LHCN-M2 (cell line): ENCODE measurements around the gene LRRN2. TPM values are rescaled to one million over a fixed set of nuclear protein-coding genes. Genes with fewer than 3 reads are reported as not detected.
"Not testable (repeated sequence)": the region's sequence is repeated elsewhere in the genome, so short reads cannot be mapped to it uniquely, and the experiment has no call there.

Experiments used
- DNase-seq: peaks from one replicate; pipeline ENCODE4 v3.0.0-alpha.2; 2012; ENCODE audit warnings: low read depth
- total RNA-seq: library from RNA; depleted of rRNA; stranded (reverse); fragments of >200 nt; gene quantifications from 2 replicates; pipeline ENCODE4 v1.2.3, GENCODE V29; 2014

Gene LRRN2
- total RNA-seq, 1 experiment from 2014 or later: not detected

- DNase-seq: no peak
These were observed 7.4 kb upstream of the LRRN2 start for GRCh38 chr1:204692841-204693356.

- DNase-seq: no peak
These were observed 6.8 kb upstream of the LRRN2 start for GRCh38 chr1:204692325-204692840.

GRCh38 chr1:204691328-204691730 is 5.8 kb upstream of the LRRN2 start:
- DNase-seq: not testable (repeated sequence)

- DNase-seq: no peak
These were observed 3.2 kb upstream of the LRRN2 start for GRCh38 chr1:204688776-204689175.

DNA sequence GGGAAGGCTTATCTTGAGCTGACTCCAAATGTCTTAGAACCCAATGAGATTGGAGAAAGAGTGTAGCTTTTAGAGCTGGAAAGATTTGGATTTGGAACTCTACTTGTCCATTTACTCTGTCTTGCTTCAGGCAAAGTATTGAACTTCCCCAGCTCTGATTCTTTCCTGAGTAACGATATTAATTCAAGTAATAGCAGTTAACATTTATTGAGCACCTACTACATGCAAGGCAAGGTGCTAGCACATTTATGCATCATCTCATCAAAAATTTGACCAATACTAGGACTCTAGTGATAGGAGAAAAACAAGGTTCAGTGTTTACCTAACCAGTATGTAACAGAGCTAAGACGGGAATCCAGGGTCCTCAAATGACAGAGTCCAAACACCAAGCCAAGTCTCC is 2.5 kb upstream of the LRRN2 start:
- DNase-seq: no peak

DNA sequence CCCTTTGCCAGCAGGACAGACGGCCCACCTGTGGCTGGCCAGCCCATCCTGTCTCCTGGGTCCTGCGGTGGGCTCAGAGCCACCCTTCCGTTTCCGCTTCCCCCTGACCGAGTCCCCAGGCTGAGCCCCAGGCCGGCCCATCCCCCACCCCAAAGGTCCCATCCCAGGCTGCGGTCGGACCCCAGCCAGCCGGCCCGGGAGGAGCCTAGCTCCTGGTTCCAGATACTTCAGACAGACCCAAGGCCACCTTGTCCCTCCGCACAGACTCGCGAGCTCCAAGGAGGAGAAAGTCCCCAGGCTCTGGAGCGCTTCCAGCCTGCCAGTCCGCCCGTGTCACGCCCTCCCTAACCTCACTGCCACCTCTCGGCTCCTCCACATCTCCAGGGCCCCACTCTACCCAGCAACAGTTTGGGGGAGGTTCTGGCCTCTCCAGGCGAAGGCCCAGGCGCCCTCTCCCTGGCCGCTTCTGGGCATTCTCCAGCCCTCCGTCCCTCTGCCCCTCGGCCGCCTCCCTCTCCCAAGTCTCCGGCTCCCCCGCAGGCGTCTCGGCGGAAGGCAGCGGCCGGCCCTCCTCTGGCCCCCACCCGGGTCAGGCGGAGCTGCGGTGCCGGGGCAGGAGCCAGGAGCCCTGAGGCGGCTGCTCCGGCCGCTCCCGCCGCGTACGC is 835 bp downstream of the LRRN2 start:
- no peak for DNase-seq

DNA sequence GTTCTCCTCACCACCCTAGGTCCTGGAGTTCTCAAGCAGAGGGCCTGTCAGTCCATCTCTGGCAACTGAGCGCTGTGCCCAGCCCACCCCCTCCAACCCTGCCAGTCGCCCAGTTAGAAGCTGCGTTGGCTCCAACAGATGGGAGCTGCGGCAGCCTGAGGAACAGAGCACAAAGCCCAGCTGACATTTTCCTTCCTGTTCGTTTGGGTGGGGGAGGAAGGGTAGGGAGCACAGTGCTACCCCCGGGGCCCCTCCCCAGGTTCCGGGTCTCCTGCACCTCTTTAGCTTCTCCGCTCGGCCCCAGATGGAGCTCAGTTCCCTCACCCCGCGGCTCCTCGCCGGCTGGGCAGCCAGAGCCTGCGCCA is 1.4 kb downstream of the LRRN2 start:
- no peak for DNase-seq

GRCh38 chr1:204683284-204684205 is 2.0 kb downstream of the LRRN2 start:
- DNase-seq: no peak

DNA sequence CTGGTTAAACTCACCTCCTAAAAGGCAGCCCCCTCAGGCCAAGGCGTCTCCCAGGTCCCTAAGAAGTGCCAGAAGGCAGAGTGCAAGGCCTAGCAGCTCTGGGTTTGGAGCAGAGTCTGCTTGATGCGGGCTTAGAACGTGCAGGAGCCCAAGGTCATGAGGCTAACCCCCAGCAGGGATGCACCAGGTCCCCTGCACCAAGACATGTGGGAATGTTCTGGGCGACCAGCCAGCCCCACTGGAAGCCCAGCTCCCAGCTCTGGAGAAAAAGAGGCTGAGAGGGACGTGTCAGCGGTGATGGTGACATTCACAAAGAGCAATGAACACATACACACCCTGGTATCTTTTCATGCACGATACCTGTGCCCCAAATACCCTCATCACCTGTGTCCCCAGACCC is 5.1 kb downstream of the LRRN2 start:
- DNase-seq: no peak

DNA sequence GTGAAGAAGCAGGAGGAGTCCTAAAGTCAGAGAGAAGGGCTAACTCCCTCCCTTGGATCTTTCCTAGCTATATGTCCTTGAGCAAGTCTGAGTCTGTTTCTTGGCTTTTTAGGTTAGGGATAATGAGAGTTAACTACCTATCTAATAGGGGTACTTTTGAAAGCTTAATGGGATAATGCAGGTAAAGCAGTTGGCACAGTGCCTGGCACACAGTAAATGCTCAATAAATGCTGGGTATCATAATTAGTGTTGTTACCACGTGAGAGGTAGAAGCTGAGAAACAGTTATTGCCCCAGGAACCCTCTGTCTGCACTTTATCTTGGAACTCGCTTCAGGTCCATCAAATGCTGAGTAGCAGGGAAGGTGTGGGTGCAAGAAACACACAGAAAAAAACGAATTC is 5.5 kb downstream of the LRRN2 start:
- DNase-seq: no peak

- DNase-seq: no peak
These were observed 6.6 kb downstream of the LRRN2 start for GRCh38 chr1:204678721-204679475.

DNA sequence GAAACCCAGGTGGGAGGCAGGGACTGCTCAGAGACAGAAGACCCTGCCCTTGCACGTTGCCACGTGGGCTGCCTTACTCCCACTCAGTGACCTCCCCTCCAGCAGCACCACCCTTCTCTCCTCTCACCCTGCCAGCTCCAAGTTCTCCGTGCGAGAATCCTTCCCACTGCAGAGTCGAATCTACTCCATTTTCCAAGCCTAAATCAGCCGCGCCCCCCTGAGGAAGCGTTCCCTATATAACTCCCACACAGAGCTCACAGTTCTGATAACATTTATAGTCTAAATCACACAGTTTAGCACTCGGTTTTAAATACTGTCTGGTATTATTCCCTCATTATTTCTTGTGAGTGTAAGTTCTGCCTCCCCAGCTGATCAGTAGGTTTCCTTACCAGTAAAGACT is 7.7 kb downstream of the LRRN2 start:
- no peak for DNase-seq

- no peak for DNase-seq
These were observed 9.5 kb downstream of the LRRN2 start for GRCh38 chr1:204676043-204676442.

- no peak for DNase-seq
These were observed 11.5 kb downstream of the LRRN2 start for GRCh38 chr1:204673909-204674649.

DNA sequence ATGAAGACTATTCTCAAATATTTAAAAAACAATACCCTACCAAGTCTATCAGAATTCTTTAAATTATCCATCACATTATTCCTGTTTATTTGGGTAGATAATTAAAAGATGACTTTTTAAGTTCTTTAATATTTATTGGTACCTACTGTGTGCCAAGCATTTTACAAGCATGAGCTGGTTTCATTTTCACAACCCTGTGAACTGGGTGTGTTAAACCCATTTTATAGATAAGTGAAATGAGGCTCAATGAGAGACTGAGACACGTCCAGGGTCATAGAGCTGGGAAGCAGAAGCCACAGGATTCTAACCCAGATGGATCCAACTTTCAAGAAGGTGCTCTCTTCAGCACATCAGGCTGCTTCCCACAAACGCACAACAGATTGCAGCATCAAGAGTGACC is 12.3 kb downstream of the LRRN2 start:
- no peak for DNase-seq

DNA sequence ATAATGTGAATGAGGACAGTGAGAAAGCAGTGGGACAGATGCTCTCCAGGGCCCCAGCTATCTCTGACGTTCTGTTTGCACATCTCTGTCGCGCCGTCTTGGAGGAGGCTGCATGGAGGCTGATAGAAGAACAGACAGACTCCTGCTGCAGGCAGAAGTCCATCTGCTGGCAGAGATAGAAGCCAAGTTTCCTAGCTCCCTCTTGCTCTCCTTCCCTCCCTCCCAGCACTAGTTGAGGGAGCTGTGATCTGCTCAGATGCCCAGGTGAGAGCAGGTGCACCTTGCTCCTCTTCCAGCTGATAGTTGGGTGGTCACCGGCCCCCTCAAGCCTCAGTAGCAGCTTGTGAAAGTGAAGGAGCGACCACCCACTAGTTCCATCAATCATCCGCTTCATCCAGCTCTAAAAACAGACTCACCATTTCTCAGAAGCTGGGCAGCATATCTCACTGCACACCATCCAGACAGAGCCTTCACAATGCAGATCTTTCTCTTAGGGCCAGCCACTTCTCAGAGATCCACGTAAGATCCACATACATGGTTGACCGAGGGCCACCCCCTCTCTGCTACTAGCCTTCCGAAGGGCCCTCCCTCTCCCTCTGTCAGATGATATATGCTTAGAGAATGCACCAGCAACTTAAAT is 12.9 kb downstream of the LRRN2 start:
- DNase-seq: no peak

DNA sequence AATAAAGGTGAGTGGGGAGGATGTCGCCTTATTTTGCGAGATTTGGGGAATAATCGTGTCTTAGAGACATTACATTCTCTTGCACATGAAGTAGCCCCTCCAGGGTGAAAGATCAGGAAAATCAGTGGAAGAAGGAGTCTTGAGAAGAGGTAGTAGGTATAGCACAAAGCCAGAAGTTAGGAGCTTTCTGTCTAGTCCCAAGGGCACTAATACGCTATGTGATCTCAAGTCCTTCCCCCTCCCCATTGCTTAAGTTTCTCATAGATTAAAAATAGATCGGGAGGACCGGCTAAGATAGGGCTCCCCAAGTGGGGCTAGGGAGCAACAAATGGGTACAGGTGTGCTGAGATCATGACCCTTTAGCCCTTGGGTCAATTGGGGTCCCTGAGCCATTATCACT is 13.5 kb downstream of the LRRN2 start:
- no peak for DNase-seq

GRCh38 chr1:204670152-204670927 is 15.2 kb downstream of the LRRN2 start:
- DNase-seq: peak; percentile 7

- DNase-seq: no peak
These were observed 16.0 kb downstream of the LRRN2 start for GRCh38 chr1:204669579-204669978.

DNA sequence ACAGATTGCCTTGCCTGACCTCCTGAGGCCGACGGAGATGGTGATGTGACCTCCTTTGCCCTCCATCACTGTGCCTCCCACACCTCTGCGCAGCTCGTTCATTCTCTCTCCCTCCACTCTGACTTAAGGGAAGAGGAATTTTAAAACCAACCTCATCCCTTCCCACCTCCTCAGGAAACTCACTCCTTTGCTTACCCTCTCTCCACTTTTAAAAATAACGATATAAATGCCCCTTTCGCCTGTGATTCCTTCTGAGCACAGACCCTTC is 21.2 kb downstream of the LRRN2 start:
- DNase-seq: no peak
